Transverse colon (tissue), 4 donors: ENCODE results near the gene OLFML2B. TPM values are rescaled to one million over a fixed set of nuclear protein-coding genes. Genes with fewer than 3 reads are reported as not detected.

Source experiments
- DNase-seq: peaks from one replicate; pipeline ENCODE4 v3.0.0-alpha.2; 2019
- H3K27ac ChIP-seq, 4 donors: fragments of 200-600 bp; sonication (generic); 2 replicates each; pipeline ENCODE4 v1.5.1; 2016 to 2018; ENCODE audit warnings: inconsistent platforms in 4 of 4
- H3K27me3 ChIP-seq: fragments of 200-600 bp; sonication (generic); 2 replicates; pipeline ENCODE4 v1.5.1; 2017; ENCODE audit warnings: inconsistent platforms
- H3K36me3 ChIP-seq, 4 donors: fragments of 200-600 bp; sonication (generic); 2 replicates each; pipeline ENCODE4 v1.5.1; 2017 to 2019; ENCODE audit warnings: inconsistent platforms in 4 of 4
- H3K4me1 ChIP-seq, 4 donors: fragments of 200-600 bp; sonication (generic); 2 replicates each; pipeline ENCODE4 v1.5.1; 2017 to 2020; ENCODE audit warnings: inconsistent platforms in 4 of 4
- H3K4me3 ChIP-seq, 4 donors: fragments of 200-600 bp; sonication (generic); 1 replicate in 1 of 4; 2 replicates in 3 of 4; pipeline versions ENCODE4 v1.5.1 to v1.6.1; 2017 to 2019; ENCODE audit warnings: inconsistent platforms in 4 of 4
- H3K9me3 ChIP-seq, 2 donors: fragments of 200-600 bp; sonication (generic); 2 replicates each; pipeline ENCODE4 v1.5.1; 2017 to 2019; ENCODE audit warnings: inconsistent platforms in 2 of 2
- EP300 ChIP-seq: sonication (generic); formaldehyde crosslinking; IDR thresholded peaks from one replicate; pipeline ENCODE4 v1.6.1; 2017; ENCODE audit warnings: antibody characterized with exemption, low read depth
- POLR2A ChIP-seq: fragments of 450-650 bp; IDR thresholded peaks from one replicate; pipeline ENCODE4 v1.6.1; 2016; ENCODE audit warnings: antibody characterized with exemption, mild to moderate bottlenecking, moderate library complexity
- POLR2AphosphoS5 ChIP-seq, 3 donors: sonication (generic); formaldehyde crosslinking; IDR thresholded peaks; one replicate each; pipeline ENCODE4 v1.6.1; 2016; ENCODE audit warnings: antibody characterized with exemption in 3 of 3
- WGBS, 2 donors: methylation state at CpG; one replicate each; pipeline ENCODE4 v1.1.5; 2018; ENCODE audit warnings: low coverage in 1 of 2; 5-methylcytosine and 5-hydroxymethylcytosine counted together
- in situ Hi-C, 4 donors: fragments of 200-750 bp; cut with MboI; loops; one replicate each; pipeline versions ENCODE4 v1.15.0 to v1.15.1; 2017; ENCODE audit warnings: low sequenced_read_pairs in 3 of 4, low pct_ligation_motif_present in 1 of 4, low pct_unique_long_range_greater_than_20kb in 1 of 4
- intact Hi-C: fragments of 100-400 bp; cut with DNase I; formaldehyde crosslinking; loops from one replicate; pipeline ENCODE4 v1.15.1; 2023; ENCODE audit warnings: low total_unique reads
- total RNA-seq, 4 donors: library from RNA; depleted of rRNA; stranded (reverse); fragments of >200 nt; gene quantifications; one replicate each; pipeline ENCODE4 v1.1.0, GENCODE V29; 2016
- TF ChIP-seq, protein P1 (sequence below), 5 experiments: fragments of 200-600 bp in 3 of 5; fragments of 450-650 bp in 2 of 5; sonication (generic) in 3 of 5; IDR thresholded peaks; 1 replicate in 2 of 5; 2 replicates in 3 of 5; pipeline ENCODE4 v1.5.1; 2016 to 2017; ENCODE audit warnings: antibody characterized with exemption in 5 of 5, inconsistent platforms in 3 of 5, mild to moderate bottlenecking in 2 of 5, moderate library complexity in 1 of 5

The OLFML2B gene
- total RNA-seq, 4 donors from 2014 or later: 1.6 to 5.2 (median 3.7) TPM

- H3K36me3 ChIP-seq: no peaks in the 10 kb centered on the region
Observed at GRCh38 chr1:161989108-161989507, 34.6 kb downstream of the OLFML2B start.

DNA sequence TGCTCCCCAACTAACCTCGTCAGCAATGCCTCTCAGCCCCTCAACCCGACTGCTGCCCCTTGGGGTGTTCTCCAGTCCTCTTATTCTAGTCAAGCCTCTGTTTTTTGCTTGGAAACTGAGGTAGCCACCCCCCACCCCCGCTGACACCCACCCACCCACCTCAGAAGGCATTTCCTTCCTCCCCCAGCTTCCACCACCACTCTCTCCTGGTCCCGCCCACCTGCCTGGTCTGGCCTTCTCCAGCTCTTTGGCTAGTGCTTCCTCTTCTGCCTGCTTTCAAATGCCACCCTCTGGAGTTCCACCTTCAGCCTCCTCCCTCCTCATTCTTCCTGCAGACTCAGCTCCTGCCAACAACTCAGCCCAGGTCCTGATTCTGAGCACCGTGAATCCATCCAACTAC is 35.3 kb downstream of the OLFML2B start:
- intact Hi-C loops (no loop called here), in situ Hi-C loops (no loop called here)
- Histone ChIP-seq H3K9me3 (no peaks in the 10 kb centered on the region), H3K36me3 (no peaks in the 10 kb centered on the region), H3K4me1 (peaks cover 0 to 15% (median 7%) of the 10 kb centered on the region in 4 donors), H3K4me3 (no peak overlapping the region), H3K27me3 (no peaks in the 10 kb centered on the region), H3K27ac (peak overlapping the region in 3 of 4 donors; percentile 38 to 80 (median 70))
- no peak for TF ChIP-seq EP300
- TF ChIP-seq POLR2AphosphoS5 (IDR thresholded peaks at IDR 0.05): no peak
- no peak for TF ChIP-seq POLR2A
- TF ChIP-seq, protein P1, sequence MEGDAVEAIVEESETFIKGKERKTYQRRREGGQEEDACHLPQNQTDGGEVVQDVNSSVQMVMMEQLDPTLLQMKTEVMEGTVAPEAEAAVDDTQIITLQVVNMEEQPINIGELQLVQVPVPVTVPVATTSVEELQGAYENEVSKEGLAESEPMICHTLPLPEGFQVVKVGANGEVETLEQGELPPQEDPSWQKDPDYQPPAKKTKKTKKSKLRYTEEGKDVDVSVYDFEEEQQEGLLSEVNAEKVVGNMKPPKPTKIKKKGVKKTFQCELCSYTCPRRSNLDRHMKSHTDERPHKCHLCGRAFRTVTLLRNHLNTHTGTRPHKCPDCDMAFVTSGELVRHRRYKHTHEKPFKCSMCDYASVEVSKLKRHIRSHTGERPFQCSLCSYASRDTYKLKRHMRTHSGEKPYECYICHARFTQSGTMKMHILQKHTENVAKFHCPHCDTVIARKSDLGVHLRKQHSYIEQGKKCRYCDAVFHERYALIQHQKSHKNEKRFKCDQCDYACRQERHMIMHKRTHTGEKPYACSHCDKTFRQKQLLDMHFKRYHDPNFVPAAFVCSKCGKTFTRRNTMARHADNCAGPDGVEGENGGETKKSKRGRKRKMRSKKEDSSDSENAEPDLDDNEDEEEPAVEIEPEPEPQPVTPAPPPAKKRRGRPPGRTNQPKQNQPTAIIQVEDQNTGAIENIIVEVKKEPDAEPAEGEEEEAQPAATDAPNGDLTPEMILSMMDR (IDR thresholded peaks at IDR 0.05): no peak
- no peak for DNase-seq
- WGBS, 2 donors: 63 to 83% methylated on average over 1 to 5 of the region's 5 CpGs

More at GRCh38 chr1:161989108-161989507, 34.6 kb downstream of the OLFML2B start:
- no peaks in the 10 kb centered on the region for H3K27me3 ChIP-seq
- intact Hi-C loops (no loop called here), in situ Hi-C loops (no loop called here)
- TF ChIP-seq POLR2AphosphoS5 (IDR thresholded peaks at IDR 0.05) (no peak), POLR2A (no peak), EP300 (no peak)
- TF ChIP-seq, protein P1 (IDR thresholded peaks at IDR 0.05): no peak
- no peak for DNase-seq
- peak overlapping the region in 3 of 4 donors; percentile 38 to 80 (median 70) for H3K27ac ChIP-seq
- no peaks in the 10 kb centered on the region for H3K9me3 ChIP-seq
- H3K4me3 ChIP-seq: no peak overlapping the region
- peaks cover 0 to 15% (median 7%) of the 10 kb centered on the region in 4 donors for H3K4me1 ChIP-seq

GRCh38 chr1:161987872-161988271 is 35.8 kb downstream of the OLFML2B start:
- 65% methylated on average over 5 of the region's 5 CpGs; no CpG with 5 or more reads in 1 of the 2 donors for whole genome bisulfite sequencing, 2 donors
- peak; percentile 14 for DNase-seq
- H3K9me3 ChIP-seq: no peaks in the 10 kb centered on the region
- no peaks in the 10 kb centered on the region for H3K27me3 ChIP-seq
- TF ChIP-seq POLR2A (no peak), POLR2AphosphoS5 (IDR thresholded peaks at IDR 0.05) (peak; percentile 69 to 82 (median 80))
- H3K36me3 ChIP-seq: no peaks in the 10 kb centered on the region
- H3K4me1 ChIP-seq: peaks cover 0 to 15% (median 7%) of the 10 kb centered on the region in 4 donors
- in situ Hi-C loops: no loop called here
- intact Hi-C loops: no loop called here
- H3K4me3 ChIP-seq: no peak overlapping the region
- H3K27ac ChIP-seq: peak overlapping the region in 3 of 4 donors; percentile 51 to 80 (median 70)

- WGBS, 2 donors: 39 to 44% methylated on average over 1 of the region's 1 CpG
- in situ Hi-C loops (no loop called here), intact Hi-C loops (no loop called here)
- H3K27me3 ChIP-seq: no peaks in the 10 kb centered on the region
- H3K36me3 ChIP-seq: no peaks in the 10 kb centered on the region
- no peak overlapping the region for H3K4me3 ChIP-seq
- peaks cover 0 to 15% (median 7%) of the 10 kb centered on the region in 4 donors for H3K4me1 ChIP-seq
- TF ChIP-seq POLR2AphosphoS5 (IDR thresholded peaks at IDR 0.05) (no peak), POLR2A (no peak), EP300 (no peak)
- TF ChIP-seq, protein P1 (IDR thresholded peaks at IDR 0.05): no peak
- no peaks in the 10 kb centered on the region for H3K9me3 ChIP-seq
- DNase-seq: no peak
- H3K27ac ChIP-seq: peak overlapping the region in 3 of 4 donors; percentile 51 to 80 (median 70)
Observed at GRCh38 chr1:161987303-161987702, 36.4 kb downstream of the OLFML2B start.

- Histone ChIP-seq H3K4me3 (no peak overlapping the region), H3K27ac (peak overlapping the region in 3 of 4 donors; percentile 49 to 80 (median 70)), H3K4me1 (peaks cover 0 to 15% (median 7%) of the 10 kb centered on the region in 4 donors), H3K9me3 (no peaks in the 10 kb centered on the region), H3K36me3 (no peaks in the 10 kb centered on the region), H3K27me3 (no peaks in the 10 kb centered on the region)
- 71% methylated on average over 4 of the region's 4 CpGs; no CpG with 5 or more reads in 1 of the 2 donors for WGBS, 2 donors
- intact Hi-C loops (no loop called here), in situ Hi-C loops (no loop called here)
- TF ChIP-seq EP300 (no peak), POLR2A (no peak)
- TF ChIP-seq, protein P1 (IDR thresholded peaks at IDR 0.05): no peak
- peak; percentile 11 for DNase-seq
Observed at GRCh38 chr1:161986328-161986727, 37.3 kb downstream of the OLFML2B start.
